Activated B cell treated with CpG ODN at 0.5 μM for 24 hours (primary cell): ENCODE measurements around the gene BUB1B. TPM values are rescaled to one million over a fixed set of nuclear protein-coding genes. Genes with fewer than 3 reads are reported as not detected.

ENCODE experiments used
- ATAC-seq: fragments of 200-7000 bp; cut with Tn5 transposase; one replicate; pipeline ENCODE4 v1.10.0; 2021; ENCODE audit warnings: low read depth, mild to moderate bottlenecking, moderate library complexity
- CTCF ChIA-PET: fragments of 350-600 bp; sonication (Branson Sonifier 250); formaldehyde crosslinking; loops from one replicate; lab custom pipeline; 2021; ENCODE audit warnings: antibody characterized with exemption; lab: Charles Lee
- POLR2A ChIA-PET: fragments of 350-600 bp; sonication (Branson Sonifier 250); formaldehyde crosslinking; loops from one replicate; lab custom pipeline; 2021; ENCODE audit warnings: antibody characterized with exemption; lab: Charles Lee
- DNase-seq: peaks from one replicate; pipeline ENCODE4 v3.0.0; 2022
- H3K27ac Mint-ChIP-seq: one replicate; pipeline ENCODE4 v1.8.0; 2020; ENCODE audit warnings: mixed read lengths
- H3K27me3 Mint-ChIP-seq: one replicate; pipeline ENCODE4 v1.8.0; 2021; ENCODE audit warnings: mixed read lengths
- H3K36me3 Mint-ChIP-seq: one replicate; pipeline ENCODE4 v1.8.0; 2021; ENCODE audit warnings: low read depth, mixed read lengths
- H3K4me1 Mint-ChIP-seq: one replicate; pipeline ENCODE4 v1.8.0; 2021; ENCODE audit warnings: mixed read lengths
- H3K4me3 Mint-ChIP-seq: one replicate; pipeline ENCODE4 v1.8.0; 2020; ENCODE audit warnings: mild to moderate bottlenecking, mixed read lengths
- H3K9me3 Mint-ChIP-seq: one replicate; pipeline ENCODE4 v1.8.0; 2020; ENCODE audit warnings: mixed read lengths
- CTCF ChIP-seq: fragments of 200-600 bp; IDR thresholded peaks from one replicate; pipeline ENCODE4 v1.8.0; 2022; ENCODE audit warnings: antibody characterized with exemption, mild to moderate bottlenecking
- intact Hi-C: fragments of 100-400 bp; cut with micrococcal nuclease; formaldehyde crosslinking; loops from one replicate; pipeline ENCODE4 v1.15.1; 2024
- total RNA-seq: library from RNA; stranded (reverse); gene quantifications from 2 replicates; pipeline ENCODE4 v1.2.3, GENCODE V29; 2022

The BUB1B gene
- total RNA-seq, 1 donor from 2014 or later: 3.9 TPM

GRCh38 chr15:40142428-40142827 is 18.4 kb upstream of the BUB1B start:
- Mint-ChIP-seq H3K27me3 (no peaks in the 10 kb centered on the region), H3K27ac (no peak overlapping the region), H3K4me1 (no peaks in the 10 kb centered on the region), H3K4me3 (no peak overlapping the region), H3K36me3 (no peaks in the 10 kb centered on the region), H3K9me3 (no peaks in the 10 kb centered on the region)
- no peak for DNase-seq
- no peak for ATAC-seq
- TF ChIP-seq CTCF: no peak
- intact Hi-C loops: no loop called here
- ChIA-PET CTCF (interaction anchor here (0.7 to 1.3 kb wide), 2 partner anchors 97 to 201 kb away, joined by 3 read pairs; no protein-coding TSS in a partner anchor), POLR2A (no interaction called here)

- Mint-ChIP-seq H3K9me3 (no peaks in the 10 kb centered on the region), H3K36me3 (no peaks in the 10 kb centered on the region), H3K4me1 (no peaks in the 10 kb centered on the region), H3K4me3 (no peak overlapping the region), H3K27ac (no peak overlapping the region), H3K27me3 (no peaks in the 10 kb centered on the region)
- no peak for DNase-seq
- no peak for TF ChIP-seq CTCF
- POLR2A ChIA-PET: no interaction called here
- CTCF ChIA-PET: no interaction called here
- intact Hi-C loops: no loop called here
- no peak for ATAC-seq
Observed at GRCh38 chr15:40146037-40146436, 14.8 kb upstream of the BUB1B start.

GRCh38 chr15:40149339-40149738 is 11.5 kb upstream of the BUB1B start:
- H3K36me3 Mint-ChIP-seq: no peaks in the 10 kb centered on the region
- no peak overlapping the region for H3K4me3 Mint-ChIP-seq
- ATAC-seq: no peak
- TF ChIP-seq CTCF: no peak
- no peak overlapping the region for H3K27ac Mint-ChIP-seq
- H3K9me3 Mint-ChIP-seq: no peaks in the 10 kb centered on the region
- POLR2A ChIA-PET: no interaction called here
- CTCF ChIA-PET: no interaction called here
- no peaks in the 10 kb centered on the region for H3K4me1 Mint-ChIP-seq
- no peak for DNase-seq
- intact Hi-C loops: no loop called here
- H3K27me3 Mint-ChIP-seq: no peaks in the 10 kb centered on the region

- no peaks in the 10 kb centered on the region for H3K4me1 Mint-ChIP-seq
- no peak for TF ChIP-seq CTCF
- no peaks in the 10 kb centered on the region for H3K9me3 Mint-ChIP-seq
- DNase-seq (no peak), ATAC-seq (no peak)
- intact Hi-C loops: no loop called here
- H3K27me3 Mint-ChIP-seq: no peaks in the 10 kb centered on the region
- ChIA-PET POLR2A (no interaction called here), CTCF (no interaction called here)
- no peak overlapping the region for H3K4me3 Mint-ChIP-seq
- H3K36me3 Mint-ChIP-seq: no peaks in the 10 kb centered on the region
- no peak overlapping the region for H3K27ac Mint-ChIP-seq
Observed at GRCh38 chr15:40150163-40150925, 10.5 kb upstream of the BUB1B start.

- Mint-ChIP-seq H3K36me3 (no peaks in the 10 kb centered on the region), H3K9me3 (no peaks in the 10 kb centered on the region), H3K27ac (no peak overlapping the region), H3K4me1 (no peaks in the 10 kb centered on the region), H3K27me3 (no peaks in the 10 kb centered on the region), H3K4me3 (no peak overlapping the region)
- ChIA-PET CTCF (no interaction called here), POLR2A (interaction anchor here (1.3 kb wide), 1 partner anchor 46 kb away, joined by 3 read pairs; no protein-coding TSS in a partner anchor)
- no peak for TF ChIP-seq CTCF
- intact Hi-C loops: no loop called here
- ATAC-seq (no peak), DNase-seq (no peak)
Observed at GRCh38 chr15:40151499-40151898, 9.4 kb upstream of the BUB1B start.
